HepG2 (cell line): ENCODE measurements around the gene EMC9. TPM values are rescaled to one million over a fixed set of nuclear protein-coding genes. Genes with fewer than 3 reads are reported as not detected.

Source experiments
- ATAC-seq: fragments of 200-7000 bp; cut with Tn5 transposase; 3 replicates; pipeline ENCODE4 v1.9.1; 2020; ENCODE audit warnings: mild to moderate bottlenecking, moderate library complexity
- BruUV-seq: library from RNA; stranded (reverse); fragments of 400-500 nt; replicated peaks from 2 replicates; lab custom pipeline; 2021; lab: Mats Ljungman, UMichigan
- CTCF ChIA-PET: fragments of 300-600 bp; formaldehyde crosslinking; extraction: SDS; loops from one replicate; lab custom pipeline; 2021; ENCODE audit warnings: low total read pairs, inconsistent platforms, low intra/inter-chr PET ratio; lab: Yijun Ruan, JAX
- POLR2A ChIA-PET: fragments of 350-600 bp; sonication (Branson Sonifier 250); formaldehyde crosslinking; loops from one replicate; lab custom pipeline; 2020; ENCODE audit warnings: antibody characterized with exemption, inconsistent platforms; lab: Yijun Ruan, JAX
- DNase-seq: peaks from one replicate; pipeline ENCODE4 v3.0.0-alpha.2; 2015; ENCODE audit warnings: low spot score
- FAIRE-seq: peaks from 3 replicates; lab custom pipeline; 2011; peaks lifted over from hg19 to GRCh38; lab: Jason Lieb, UNC
- H2AFZ ChIP-seq: one replicate; pipeline ENCODE4 v1.6.1; 2011; ENCODE audit warnings: low read length, inconsistent platforms
- H3K27ac ChIP-seq: fragments of 300-600 bp; 3 replicates; pipeline ENCODE4 v1.8.0; 2011; ENCODE audit warnings: mixed run types, mild to moderate bottlenecking, mixed read lengths, low read length, inconsistent platforms; ENCODE audit not compliant: insufficient read depth; ENCODE audit errors: extremely low read length
- H3K27me3 ChIP-seq, 2 experiments: fragments of 200-600 bp in 1 of 2; 2 replicates in 1 of 2; 3 replicates in 1 of 2; pipeline versions ENCODE4 v1.6.0 to v1.8.0; 2011; ENCODE audit warnings: low read length in 2 of 2, mild to moderate bottlenecking in 2 of 2, moderate library complexity in 2 of 2, inconsistent platforms in 1 of 2; ENCODE audit not compliant: insufficient read depth in 2 of 2, control insufficient read depth in 1 of 2
- H3K36me3 ChIP-seq, 2 experiments: fragments of 200-600 bp in 1 of 2; replicated peaks in 1 of 2; 2 replicates in 1 of 2; 3 replicates in 1 of 2; pipeline versions ENCODE4 v1.5.1 to v1.8.0; 2011; ENCODE audit warnings: low read length in 2 of 2, inconsistent platforms in 1 of 2; ENCODE audit not compliant: insufficient read depth in 2 of 2, control insufficient read depth in 1 of 2
- H3K4me1 ChIP-seq: 2 replicates; pipeline ENCODE4 v1.5.1; 2012; ENCODE audit warnings: low read length, inconsistent platforms; ENCODE audit not compliant: insufficient read depth
- H3K4me2 ChIP-seq: 2 replicates; pipeline ENCODE4 v1.6.0; 2011; ENCODE audit warnings: low read depth, low read length, inconsistent platforms
- H3K4me3 ChIP-seq, 3 experiments: fragments of 200-600 bp in 1 of 3; sonication (generic), shearing (Covaris generic) in 1 of 3; replicated peaks in 1 of 3; 2 replicates each; pipeline ENCODE4 v1.5.1; 2011 to 2016; ENCODE audit warnings: low read length in 3 of 3, inconsistent platforms in 2 of 3, low read depth in 2 of 3, mild to moderate bottlenecking in 2 of 3, control low read depth in 1 of 3, mixed read lengths in 1 of 3; ENCODE audit not compliant: insufficient read depth in 1 of 3
- H3K79me2 ChIP-seq: one replicate; pipeline ENCODE4 v1.6.1; 2011; ENCODE audit warnings: low read length, inconsistent platforms; ENCODE audit not compliant: insufficient read depth
- H3K9ac ChIP-seq: 2 replicates; pipeline ENCODE4 v1.6.0; 2011; ENCODE audit warnings: mild to moderate bottlenecking, low read depth, low read length, inconsistent platforms; ENCODE audit not compliant: insufficient read depth
- H3K9me3 ChIP-seq: 2 replicates; pipeline ENCODE4 v1.5.1; 2012; ENCODE audit warnings: mild to moderate bottlenecking, low read length
- H4K20me1 ChIP-seq: 2 replicates; pipeline ENCODE4 v1.6.0; 2011; ENCODE audit warnings: inconsistent platforms, mild to moderate bottlenecking, low read length, moderate library complexity; ENCODE audit not compliant: insufficient read depth
- FOXP1 ChIP-seq, 2 experiments: fragments of 450-650 bp in 1 of 2; IDR thresholded peaks; 2 replicates each; pipeline ENCODE4 v1.6.1; 2017 to 2018; ENCODE audit warnings: antibody characterized with exemption in 1 of 2
- HMGA1 ChIP-seq: sonication (generic); formaldehyde crosslinking; conservative IDR thresholded peaks from 2 replicates; pipeline ENCODE4 v1.4.0; 2020; ENCODE audit warnings: missing genetic modification reagents
- MIER3 ChIP-seq: IDR thresholded peaks from 2 replicates; pipeline ENCODE4 v1.6.1; 2016; ENCODE audit warnings: missing compliant biosample characterization, borderline replicate concordance
- SAFB2 ChIP-seq: sonication (generic); formaldehyde crosslinking; IDR thresholded peaks from 2 replicates; pipeline ENCODE4 v1.5.1; 2020; ENCODE audit warnings: missing genetic modification reagents, low read depth, mild to moderate bottlenecking, borderline replicate concordance
- SIX1 ChIP-seq: sonication (generic); formaldehyde crosslinking; IDR thresholded peaks from 2 replicates; pipeline ENCODE4 v1.4.0; 2020; ENCODE audit warnings: missing genetic modification reagents, borderline replicate concordance
- SOX6 ChIP-seq, 2 experiments: fragments of 450-650 bp in 1 of 2; sonication (generic) in 1 of 2; formaldehyde crosslinking in 1 of 2; IDR thresholded peaks; 2 replicates each; pipeline versions ENCODE4 v1.4.0 to v1.6.1; 2017 to 2020; ENCODE audit warnings: antibody characterized with exemption in 1 of 2, mild to moderate bottlenecking in 1 of 2, missing genetic modification reagents in 1 of 2
- SP5 ChIP-seq: IDR thresholded peaks from 2 replicates; pipeline ENCODE4 v1.6.1; 2016; ENCODE audit warnings: low read depth, borderline replicate concordance
- TGIF2 ChIP-seq: IDR thresholded peaks from 2 replicates; pipeline ENCODE4 v1.6.1; 2016; ENCODE audit warnings: control low read depth, missing compliant biosample characterization
- TRIM22 ChIP-seq: fragments of 450-650 bp; IDR thresholded peaks from 2 replicates; pipeline ENCODE4 v1.6.1; 2017
- ZFYVE20 ChIP-seq: sonication (generic); formaldehyde crosslinking; IDR thresholded peaks from 2 replicates; pipeline ENCODE4 v1.8.0; 2023; ENCODE audit warnings: low read depth, mild to moderate bottlenecking, moderate library complexity, missing genetic modification reagents, borderline replicate concordance
- ZNF317 ChIP-seq: sonication (generic); formaldehyde crosslinking; IDR thresholded peaks from 2 replicates; pipeline ENCODE4 v1.5.0; 2020; ENCODE audit warnings: mild to moderate bottlenecking, missing genetic modification reagents
- ZNF451 ChIP-seq: sonication (generic); formaldehyde crosslinking; IDR thresholded peaks from 2 replicates; pipeline ENCODE4 v1.5.0; 2020; ENCODE audit warnings: mild to moderate bottlenecking, missing genetic modification reagents
- ZNF563 ChIP-seq: sonication (generic); formaldehyde crosslinking; IDR thresholded peaks from 2 replicates; pipeline ENCODE4 v1.8.0; 2022; ENCODE audit warnings: mild to moderate bottlenecking, moderate library complexity, missing genetic modification reagents
- ZNF605 ChIP-seq: sonication (generic); formaldehyde crosslinking; IDR thresholded peaks from 2 replicates; pipeline ENCODE4 v1.8.0; 2022; ENCODE audit warnings: mild to moderate bottlenecking, missing genetic modification reagents
- ZNF713 ChIP-seq: sonication (generic); formaldehyde crosslinking; IDR thresholded peaks from 2 replicates; pipeline ENCODE4 v1.4.0; 2020; ENCODE audit warnings: mild to moderate bottlenecking, missing genetic modification reagents
- ZNF781 ChIP-seq: sonication (generic); formaldehyde crosslinking; IDR thresholded peaks from 2 replicates; pipeline ENCODE4 v1.5.1; 2020; ENCODE audit warnings: borderline replicate concordance, mild to moderate bottlenecking, missing genetic modification reagents; ENCODE audit errors: not compliant biosample characterization
- WGBS: methylation state at CpG from one replicate; pipeline ENCODE4 v1.1.6; 2017; ENCODE audit warnings: low lambda C conversion rate; 5-methylcytosine and 5-hydroxymethylcytosine counted together
- in situ Hi-C: cut with HindIII; loops from 2 replicates; pipeline ENCODE4 v1.10.0; 2017; ENCODE audit warnings: low pct_unique_long_range_greater_than_20kb; ENCODE audit not compliant: extremely low pct_ligation_motif_present
- intact Hi-C: fragments of 100-400 bp; cut with micrococcal nuclease; formaldehyde crosslinking; loops from one replicate; pipeline ENCODE4 v1.10.0; 2022; ENCODE audit not compliant: unreplicated experiment
- polyA plus RNA-seq, 8 experiments: library from polyadenylated mRNA; depleted of rRNA in 3 of 8; stranded (reverse) in 7 of 8; unstranded in 1 of 8; fragments of >200 nt; fragmentation: Illumina TruSeq in 4 of 8; extraction: Trizol in 4 of 8; gene quantifications; 2 replicates each; pipeline versions ENCODE4 v1.2.1 to v1.2.3, GENCODE V29; 2011 to 2016; ENCODE audit warnings: low read depth in 4 of 8, missing spikeins in 1 of 8, mixed read lengths in 1 of 8; ENCODE audit not compliant: insufficient read depth in 1 of 8
- total RNA-seq, 5 experiments: library from RNA; depleted of rRNA; stranded (reverse); fragments of >200 nt; fragmentation: Illumina TruSeq; extraction: Trizol; gene quantifications; 2 replicates each; pipeline ENCODE4 v1.2.3, GENCODE V29; 2016; ENCODE audit warnings: low read depth in 1 of 5
- TF ChIP-seq, protein P1 (sequence below): sonication (generic); formaldehyde crosslinking; IDR thresholded peaks from 2 replicates; pipeline ENCODE4 v1.5.0; 2020; ENCODE audit warnings: mild to moderate bottlenecking, missing genetic modification reagents, borderline replicate concordance

Gene EMC9
- total and polyA plus RNA-seq, 2 of the 13 experiments (the other 11 are each of a cell fraction or from before 2014, with no cell fraction given) = 60.5 to 78.7 TPM

DNA sequence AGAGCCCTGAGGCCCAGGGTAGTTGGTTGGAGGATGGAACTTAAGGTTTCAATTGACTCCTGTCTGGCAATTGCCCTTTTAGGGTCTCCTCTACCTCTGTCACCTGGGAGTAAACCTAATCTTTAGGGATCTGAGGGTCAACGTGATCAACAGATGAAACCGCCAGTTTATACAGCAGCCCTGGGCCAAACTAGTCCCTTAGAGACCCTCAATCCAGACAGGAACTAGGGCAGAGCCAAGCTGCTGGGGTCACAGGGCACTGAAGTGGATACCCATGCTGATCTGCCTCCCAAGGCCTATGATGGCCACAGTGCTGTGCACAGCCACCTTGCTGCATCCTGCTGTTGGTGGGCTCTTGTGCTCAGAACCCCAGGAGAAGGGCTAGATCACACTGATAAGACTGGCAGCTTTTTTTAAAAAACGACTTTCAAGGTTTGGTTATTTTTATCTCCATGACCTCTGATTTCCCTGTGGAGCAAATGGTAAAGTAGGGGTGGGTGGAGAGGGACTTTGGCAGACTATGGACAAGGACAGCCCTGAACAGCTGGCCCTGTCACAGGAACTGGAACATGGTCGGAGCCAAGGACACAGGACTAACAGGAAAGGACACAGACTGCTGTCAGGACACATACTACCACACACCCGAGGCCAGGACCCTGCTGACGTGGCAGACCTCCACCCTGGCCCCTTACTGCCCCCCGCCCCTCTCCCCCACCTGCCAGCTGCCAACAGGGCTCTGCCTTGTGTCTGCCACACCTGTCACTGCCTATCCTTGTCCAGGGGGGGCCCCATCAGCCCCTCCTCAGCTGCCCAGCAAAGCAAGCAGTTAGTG lies 10.5 kb downstream of the EMC9 start:
- no TSS peak for BruUV-seq
- in situ Hi-C loops (loop anchor here (25.0 kb wide), 1 partner anchor 819 kb away; the partner anchor contains the start of genes BCL2L2, PABPN1 and PPP1R3E), intact Hi-C loops (no loop called here)
- Histone ChIP-seq H3K9me3 (no peaks in the 10 kb centered on the region), H2AFZ (no peak overlapping the region), H3K4me2 (peak overlapping the region; percentile 12), H3K27me3 (no peaks in the 10 kb centered on the region; a peak in 1 of 5 replicates), H3K79me2 (no peaks in the 10 kb centered on the region), H4K20me1 (no peaks in the 10 kb centered on the region), H3K9ac (peak overlapping the region; percentile 11), H3K4me3 (peak overlapping the region in 1 of 3 experiments; percentile 2; a peak in 1 of 6 replicates), H3K27ac (peak overlapping the region; percentile 48), H3K36me3 (no peaks in the 10 kb centered on the region), H3K4me1 (peaks cover 52% of the 10 kb centered on the region)
- FAIRE-seq (peak; percentile 40), DNase-seq (peak; percentile 81), ATAC-seq (peak; percentile 55)
- CTCF ChIA-PET = no interaction called here
- 40% methylated on average over 7 of the region's 7 CpGs for WGBS
- POLR2A ChIA-PET = interaction anchor here (0.6 to 22.7 kb wide), 8 partner anchors 9 to 78 kb away, joined by 3 to 977 read pairs (median 10); partner anchors contain the start of genes DCAF11, EMC9, IPO4 and IRF9
- TF ChIP-seq SIX1 (CRISPR knock-in tag) = 0 out of 2 replicates have a peak, but pooled peaks have one; percentile 33
- peak; percentile 84 for TF ChIP-seq MIER3 (CRISPR knock-in tag)
- TF ChIP-seq ZFYVE20 (CRISPR knock-in tag) = 0 out of 2 replicates have a peak, but pooled peaks have one; percentile 42
- TF ChIP-seq ZNF605 = peak; percentile 69; the same call in 1 of the 2 replicates
- TF ChIP-seq ZNF563 (CRISPR knock-in tag) = peak; percentile 18; the same call in 1 of the 2 replicates
- TF ChIP-seq ZNF713 (CRISPR knock-in tag) = peak; percentile 54; the same call in 1 of the 2 replicates
- TF ChIP-seq FOXP1 (IDR thresholded peaks at IDR 0.05) = no peak
- peak; percentile 25; the same call in 1 of the 2 replicates for TF ChIP-seq FOXP1 (CRISPR knock-in tag; IDR thresholded peaks at IDR 0.05)
- TF ChIP-seq, protein P1, sequence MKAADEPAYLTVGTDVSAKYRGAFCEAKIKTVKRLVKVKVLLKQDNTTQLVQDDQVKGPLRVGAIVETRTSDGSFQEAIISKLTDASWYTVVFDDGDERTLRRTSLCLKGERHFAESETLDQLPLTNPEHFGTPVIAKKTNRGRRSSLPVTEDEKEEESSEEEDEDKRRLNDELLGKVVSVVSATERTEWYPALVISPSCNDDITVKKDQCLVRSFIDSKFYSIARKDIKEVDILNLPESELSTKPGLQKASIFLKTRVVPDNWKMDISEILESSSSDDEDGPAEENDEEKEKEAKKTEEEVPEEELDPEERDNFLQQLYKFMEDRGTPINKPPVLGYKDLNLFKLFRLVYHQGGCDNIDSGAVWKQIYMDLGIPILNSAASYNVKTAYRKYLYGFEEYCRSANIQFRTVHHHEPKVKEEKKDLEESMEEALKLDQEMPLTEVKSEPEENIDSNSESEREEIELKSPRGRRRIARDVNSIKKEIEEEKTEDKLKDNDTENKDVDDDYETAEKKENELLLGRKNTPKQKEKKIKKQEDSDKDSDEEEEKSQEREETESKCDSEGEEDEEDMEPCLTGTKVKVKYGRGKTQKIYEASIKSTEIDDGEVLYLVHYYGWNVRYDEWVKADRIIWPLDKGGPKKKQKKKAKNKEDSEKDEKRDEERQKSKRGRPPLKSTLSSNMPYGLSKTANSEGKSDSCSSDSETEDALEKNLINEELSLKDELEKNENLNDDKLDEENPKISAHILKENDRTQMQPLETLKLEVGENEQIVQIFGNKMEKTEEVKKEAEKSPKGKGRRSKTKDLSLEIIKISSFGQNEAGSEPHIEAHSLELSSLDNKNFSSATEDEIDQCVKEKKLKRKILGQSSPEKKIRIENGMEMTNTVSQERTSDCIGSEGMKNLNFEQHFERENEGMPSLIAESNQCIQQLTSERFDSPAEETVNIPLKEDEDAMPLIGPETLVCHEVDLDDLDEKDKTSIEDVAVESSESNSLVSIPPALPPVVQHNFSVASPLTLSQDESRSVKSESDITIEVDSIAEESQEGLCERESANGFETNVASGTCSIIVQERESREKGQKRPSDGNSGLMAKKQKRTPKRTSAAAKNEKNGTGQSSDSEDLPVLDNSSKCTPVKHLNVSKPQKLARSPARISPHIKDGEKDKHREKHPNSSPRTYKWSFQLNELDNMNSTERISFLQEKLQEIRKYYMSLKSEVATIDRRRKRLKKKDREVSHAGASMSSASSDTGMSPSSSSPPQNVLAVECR = peak; percentile 89
- no peak for TF ChIP-seq SOX6 (IDR thresholded peaks at IDR 0.05)
- peak; percentile 66; the same call in 1 of the 2 replicates for TF ChIP-seq SOX6 (CRISPR knock-in tag; IDR thresholded peaks at IDR 0.05)
- TF ChIP-seq SP5 (CRISPR knock-in tag) = peak; percentile 46; the same call in 1 of the 2 replicates
- TF ChIP-seq ZNF781 = peak; percentile 37
- peak; percentile 100; the same call in 1 of the 2 replicates for TF ChIP-seq HMGA1
- no peak for TF ChIP-seq TRIM22
- TF ChIP-seq SAFB2 (CRISPR knock-in tag) = 0 out of 2 replicates have a peak, but pooled peaks have one; percentile 79
- TF ChIP-seq TGIF2 (CRISPR knock-in tag) = peak; percentile 45; the same call in 1 of the 2 replicates
- TF ChIP-seq ZNF317 (CRISPR knock-in tag) = peak; percentile 93
- TF ChIP-seq ZNF451 (CRISPR knock-in tag) = peak; percentile 95; the same call in 1 of the 2 replicates
